Activated CD4-positive, alpha-beta memory T cell treated with anti-CD3 and anti-CD28 coated beads, Interleukin-2, amount 10 ng/mL, durations not matched to agents 7 days and 5 days (primary cell): ENCODE measurements around the gene PET117. TPM values are rescaled to one million over a fixed set of nuclear protein-coding genes. Genes with fewer than 3 reads are reported as not detected.
"Not testable (repeated sequence)": the region's sequence is repeated elsewhere in the genome, so short reads cannot be mapped to it uniquely, and the experiment has no call there.

Experiments
- CTCF ChIA-PET: fragments of 350-600 bp; sonication (Branson Sonifier 250); formaldehyde crosslinking; loops from one replicate; lab custom pipeline; 2021; ENCODE audit warnings: antibody characterized with exemption, inconsistent platforms; lab: Charles Lee
- POLR2A ChIA-PET: fragments of 350-600 bp; sonication (Branson Sonifier 250); formaldehyde crosslinking; loops from one replicate; lab custom pipeline; 2021; ENCODE audit warnings: antibody characterized with exemption; lab: Charles Lee
- DNase-seq: peaks from one replicate; pipeline ENCODE4 v3.0.0-alpha.2; 2020
- H3K27ac Mint-ChIP-seq: one replicate; pipeline ENCODE4 v1.8.0; 2021; ENCODE audit warnings: mild to moderate bottlenecking, mixed read lengths
- H3K27me3 Mint-ChIP-seq: one replicate; pipeline ENCODE4 v1.8.0; 2021; ENCODE audit warnings: mixed read lengths
- H3K36me3 Mint-ChIP-seq: one replicate; pipeline ENCODE4 v1.8.0; 2021; ENCODE audit warnings: low read depth, mixed read lengths
- H3K4me1 Mint-ChIP-seq: one replicate; pipeline ENCODE4 v1.8.0; 2021; ENCODE audit warnings: mixed read lengths
- H3K4me3 Mint-ChIP-seq: one replicate; pipeline ENCODE4 v1.8.0; 2021; ENCODE audit warnings: mild to moderate bottlenecking, mixed read lengths
- H3K9me3 Mint-ChIP-seq: one replicate; pipeline ENCODE4 v1.8.0; 2021; ENCODE audit warnings: mixed read lengths
- total RNA-seq, 2 experiments: library from RNA; stranded (reverse); gene quantifications; one replicate each; pipeline ENCODE4 v1.2.3, GENCODE V29; 2021

Gene PET117
- 10 to 100 TPM; 12.5 to 14.9 TPM for total RNA-seq

GRCh38 chr20:18137412-18138265 is at the start of gene PET117, which contains the start of gene KAT14:
PET117 (plus strand) TSS chr20:18137863; CDS start chr20:18137956, 93 bp downstream.
KAT14 (plus strand) TSS chr20:18137863; CDS start chr20:18142661, 4,798 bp downstream.
- peak; percentile 91 for DNase-seq
- H3K27ac Mint-ChIP-seq: peak within 1 kb of the TSS; percentile 84
- ChIA-PET CTCF (interaction anchor here (0.6 to 1.7 kb wide), 4 partner anchors 11 to 455 kb away, joined by 3 to 5 read pairs (median 3); no protein-coding TSS in a partner anchor), POLR2A (interaction anchor here (0.6 to 2.1 kb wide), 22 partner anchors 8 to 632 kb away, joined by 3 to 24 read pairs (median 4); partner anchors contain the start of genes BFSP1, MGME1, POLR3F and RBBP9)
- H3K27me3 Mint-ChIP-seq: peaks cover 3% of the 10 kb centered on the region
- H3K9me3 Mint-ChIP-seq: no peaks in the 10 kb centered on the region
- H3K36me3 Mint-ChIP-seq: peaks cover 7% of the 10 kb centered on the region
- H3K4me3 Mint-ChIP-seq: peak within 1 kb of the TSS; percentile 85
- H3K4me1 Mint-ChIP-seq: peaks cover 39% of the 10 kb centered on the region

- not testable (repeated sequence) for DNase-seq
Measured at GRCh38 chr20:18088298-18088697, 49.4 kb upstream of the PET117 start.

GRCh38 chr20:18088841-18089240 is 48.8 kb upstream of the PET117 start:
- H3K27me3 Mint-ChIP-seq, H3K4me3 Mint-ChIP-seq, H3K4me1 Mint-ChIP-seq, POLR2A ChIA-PET, CTCF ChIA-PET, H3K9me3 Mint-ChIP-seq, H3K27ac Mint-ChIP-seq, H3K36me3 Mint-ChIP-seq, DNase-seq: not testable (repeated sequence)

More at GRCh38 chr20:18088298-18088697, 49.4 kb upstream of the PET117 start:
- H3K4me1 Mint-ChIP-seq, H3K36me3 Mint-ChIP-seq, POLR2A ChIA-PET, H3K27ac Mint-ChIP-seq, CTCF ChIA-PET, H3K9me3 Mint-ChIP-seq, H3K4me3 Mint-ChIP-seq, H3K27me3 Mint-ChIP-seq: not testable (repeated sequence)

- no peak overlapping the region for H3K27ac Mint-ChIP-seq
- CTCF ChIA-PET: no interaction called here
Measured at GRCh38 chr20:18090044-18090443, 47.6 kb upstream of the PET117 start.

GRCh38 chr20:18090477-18090876 is 47.2 kb upstream of the PET117 start:
- ChIA-PET CTCF (no interaction called here), POLR2A (no interaction called here)
- Mint-ChIP-seq H3K9me3 (no peaks in the 10 kb centered on the region), H3K27ac (no peak overlapping the region), H3K36me3 (no peaks in the 10 kb centered on the region), H3K27me3 (peaks cover 2% of the 10 kb centered on the region), H3K4me3 (no peak overlapping the region), H3K4me1 (no peaks in the 10 kb centered on the region)
- DNase-seq: no peak

More at GRCh38 chr20:18090044-18090443, 47.6 kb upstream of the PET117 start:
- Mint-ChIP-seq H3K4me1 (no peaks in the 10 kb centered on the region), H3K27me3 (peaks cover 2% of the 10 kb centered on the region), H3K9me3 (no peaks in the 10 kb centered on the region), H3K36me3 (no peaks in the 10 kb centered on the region), H3K4me3 (no peak overlapping the region)
- DNase-seq: no peak
- POLR2A ChIA-PET: no interaction called here

- Mint-ChIP-seq H3K4me3 (no peak overlapping the region), H3K27ac (no peak overlapping the region), H3K27me3 (peaks cover 4% of the 10 kb centered on the region), H3K36me3 (no peaks in the 10 kb centered on the region), H3K4me1 (no peaks in the 10 kb centered on the region), H3K9me3 (no peaks in the 10 kb centered on the region)
- POLR2A ChIA-PET: no interaction called here
- no peak for DNase-seq
- CTCF ChIA-PET: no interaction called here
Measured at GRCh38 chr20:18091623-18092022, 46.0 kb upstream of the PET117 start.

- H3K9me3 Mint-ChIP-seq: no peaks in the 10 kb centered on the region
- POLR2A ChIA-PET: no interaction called here
- H3K4me3 Mint-ChIP-seq: no peak overlapping the region
- H3K4me1 Mint-ChIP-seq: no peaks in the 10 kb centered on the region
- peaks cover 4% of the 10 kb centered on the region for H3K27me3 Mint-ChIP-seq
- H3K36me3 Mint-ChIP-seq: no peaks in the 10 kb centered on the region
- no peak overlapping the region for H3K27ac Mint-ChIP-seq
- CTCF ChIA-PET: no interaction called here
- no peak for DNase-seq
Measured at GRCh38 chr20:18092890-18093289, 44.8 kb upstream of the PET117 start.

GRCh38 chr20:18093388-18093787 is 44.3 kb upstream of the PET117 start:
- no peaks in the 10 kb centered on the region for H3K4me1 Mint-ChIP-seq
- no peak for DNase-seq
- no peak overlapping the region for H3K27ac Mint-ChIP-seq
- ChIA-PET CTCF (no interaction called here), POLR2A (no interaction called here)
- no peaks in the 10 kb centered on the region for H3K9me3 Mint-ChIP-seq
- H3K27me3 Mint-ChIP-seq: peaks cover 4% of the 10 kb centered on the region
- no peak overlapping the region for H3K4me3 Mint-ChIP-seq
- no peaks in the 10 kb centered on the region for H3K36me3 Mint-ChIP-seq

GRCh38 chr20:18094191-18094590 is 43.5 kb upstream of the PET117 start:
- Mint-ChIP-seq H3K9me3 (no peaks in the 10 kb centered on the region), H3K4me3 (no peak overlapping the region), H3K27ac (no peak overlapping the region), H3K4me1 (no peaks in the 10 kb centered on the region), H3K27me3 (peaks cover 4% of the 10 kb centered on the region), H3K36me3 (no peaks in the 10 kb centered on the region)
- no peak for DNase-seq
- CTCF ChIA-PET: no interaction called here
- POLR2A ChIA-PET: no interaction called here

GRCh38 chr20:18100569-18100968 is 37.1 kb upstream of the PET117 start:
- H3K9me3 Mint-ChIP-seq, H3K4me1 Mint-ChIP-seq, DNase-seq, H3K27ac Mint-ChIP-seq, H3K36me3 Mint-ChIP-seq, H3K4me3 Mint-ChIP-seq, CTCF ChIA-PET, POLR2A ChIA-PET: not testable (repeated sequence)
- peaks cover 11% of the 10 kb centered on the region for H3K27me3 Mint-ChIP-seq

GRCh38 chr20:18101125-18101810 is 36.4 kb upstream of the PET117 start:
- no peak overlapping the region for H3K27ac Mint-ChIP-seq
- no peaks in the 10 kb centered on the region for H3K36me3 Mint-ChIP-seq
- POLR2A ChIA-PET: no interaction called here
- CTCF ChIA-PET: no interaction called here
- peaks cover 14% of the 10 kb centered on the region for H3K27me3 Mint-ChIP-seq
- no peak for DNase-seq
- no peaks in the 10 kb centered on the region for H3K4me1 Mint-ChIP-seq
- H3K4me3 Mint-ChIP-seq: no peak overlapping the region
- no peaks in the 10 kb centered on the region for H3K9me3 Mint-ChIP-seq

- Mint-ChIP-seq H3K36me3 (no peaks in the 10 kb centered on the region), H3K4me3 (no peak overlapping the region), H3K27me3 (peaks cover 14% of the 10 kb centered on the region), H3K4me1 (no peaks in the 10 kb centered on the region), H3K27ac (no peak overlapping the region), H3K9me3 (no peaks in the 10 kb centered on the region)
- ChIA-PET CTCF (no interaction called here), POLR2A (no interaction called here)
- no peak for DNase-seq
Measured at GRCh38 chr20:18103497-18103896, 34.2 kb upstream of the PET117 start.

- no peak overlapping the region for H3K4me3 Mint-ChIP-seq
- no peaks in the 10 kb centered on the region for H3K36me3 Mint-ChIP-seq
- POLR2A ChIA-PET: no interaction called here
- no peaks in the 10 kb centered on the region for H3K4me1 Mint-ChIP-seq
- CTCF ChIA-PET: no interaction called here
- H3K9me3 Mint-ChIP-seq: no peaks in the 10 kb centered on the region
- H3K27me3 Mint-ChIP-seq: peaks cover 7% of the 10 kb centered on the region
- no peak for DNase-seq
- no peak overlapping the region for H3K27ac Mint-ChIP-seq
Measured at GRCh38 chr20:18108326-18108725, 29.3 kb upstream of the PET117 start.
